K562 (cell line): ENCODE measurements around the gene KISS1R. TPM values are rescaled to one million over a fixed set of nuclear protein-coding genes. Genes with fewer than 3 reads are reported as not detected.
A peak's percentile ranks its signal among the peaks of the same experiment; 100 is the strongest.

Source experiments
- BMI1 ChIP-seq: fragments of 150-350 bp; IDR thresholded peaks from 2 replicates; pipeline ENCODE4 v1.6.1; 2014; ENCODE audit warnings: low read length
- CBX1 ChIP-seq: sonication (generic); IDR thresholded peaks from 2 replicates; pipeline ENCODE4 v1.6.1; 2016; ENCODE audit warnings: antibody characterized with exemption, low read depth, mild to moderate bottlenecking
- CBX8 ChIP-seq: fragments of 200-600 bp; sonication (generic); IDR thresholded peaks from 2 replicates; pipeline ENCODE4 v1.6.1; 2012; ENCODE audit warnings: borderline replicate concordance, mixed run types, low read depth, mild to moderate bottlenecking, moderate library complexity, mixed read lengths, low read length, control low read depth, inconsistent platforms; ENCODE audit not compliant: poor library complexity, severe bottlenecking; ENCODE audit errors: extremely low read depth
- CHD1 ChIP-seq: fragments of 200-600 bp; sonication (generic); IDR thresholded peaks from one replicate; pipeline ENCODE4 v1.6.1; 2012; ENCODE audit warnings: mild to moderate bottlenecking, moderate library complexity, low read length, inconsistent platforms
- CREM ChIP-seq: IDR thresholded peaks from 2 replicates; pipeline ENCODE4 v1.6.1; 2014; ENCODE audit warnings: antibody characterized with exemption, low read depth
- DLX4 ChIP-seq: fragments of 250-450 bp; sonication (Bioruptor Pico); IDR thresholded peaks from 2 replicates; pipeline ENCODE4 v1.6.1; 2021; ENCODE audit warnings: mild to moderate bottlenecking
- E2F3 ChIP-seq: fragments of 250-450 bp; sonication (Bioruptor Pico); IDR thresholded peaks from 2 replicates; pipeline ENCODE4 v1.4.0; 2020; ENCODE audit warnings: mild to moderate bottlenecking
- GMEB1 ChIP-seq: fragments of 250-450 bp; sonication (Bioruptor Pico); IDR thresholded peaks from 2 replicates; pipeline ENCODE4 v1.4.0; 2020; ENCODE audit warnings: mild to moderate bottlenecking
- HOXB6 ChIP-seq: fragments of 250-450 bp; sonication (Bioruptor Pico); IDR thresholded peaks from 2 replicates; pipeline ENCODE4 v1.5.1; 2022; ENCODE audit warnings: mild to moderate bottlenecking, borderline replicate concordance
- KDM1A ChIP-seq, 2 experiments: fragments of 450-650 bp; IDR thresholded peaks; 2 replicates each; pipeline ENCODE4 v1.6.1; 2016; ENCODE audit warnings: mild to moderate bottlenecking in 2 of 2
- KLF6 ChIP-seq: fragments of 250-450 bp; sonication (Bioruptor Pico); IDR thresholded peaks from 2 replicates; pipeline ENCODE4 v1.4.0; 2020; ENCODE audit warnings: mild to moderate bottlenecking, moderate library complexity, borderline replicate concordance
- NCOR1 ChIP-seq: fragments of 450-650 bp; IDR thresholded peaks from 2 replicates; pipeline ENCODE4 v1.6.1; 2016; ENCODE audit warnings: mild to moderate bottlenecking, moderate library complexity
- NRF1 ChIP-seq, 2 experiments: fragments of 450-650 bp; IDR thresholded peaks in 1 of 2; conservative IDR thresholded peaks in 1 of 2; 2 replicates each; pipeline ENCODE4 v1.6.1; 2014; ENCODE audit warnings: mild to moderate bottlenecking in 2 of 2
- PHF8 ChIP-seq: fragments of 200-600 bp; sonication (generic); IDR thresholded peaks from 2 replicates; pipeline ENCODE4 v1.6.1; 2012; ENCODE audit warnings: mixed run types, mild to moderate bottlenecking, inconsistent platforms, low read length, moderate library complexity, borderline replicate concordance
- RBM14 ChIP-seq: fragments of 200-400 bp; formaldehyde crosslinking; IDR thresholded peaks from 2 replicates; pipeline ENCODE4 v1.6.1; 2018; ENCODE audit warnings: low read depth, mild to moderate bottlenecking, low read length, moderate library complexity, borderline replicate concordance; ENCODE audit not compliant: insufficient read depth
- RNF2 ChIP-seq: sonication (generic); IDR thresholded peaks from 2 replicates; pipeline ENCODE4 v1.6.1; 2016
- TRIM24 ChIP-seq, 2 experiments: fragments of 450-650 bp; IDR thresholded peaks; 2 replicates each; pipeline ENCODE4 v1.6.1; 2016
- TRIM28 ChIP-seq: fragments of 450-650 bp; IDR thresholded peaks from 2 replicates; pipeline ENCODE4 v1.6.1; 2017
- U2AF1 ChIP-seq: fragments of 200-400 bp; formaldehyde crosslinking; optimal IDR thresholded peaks from 2 replicates; pipeline ENCODE3; 2017; ENCODE audit warnings: mild to moderate bottlenecking, low read depth, low read length, moderate library complexity
- ZNF217 ChIP-seq: sonication (generic); formaldehyde crosslinking; IDR thresholded peaks from 2 replicates; pipeline ENCODE4 v1.8.0; 2022; ENCODE audit warnings: mild to moderate bottlenecking, missing genetic modification reagents
- polyA plus RNA-seq, 8 experiments: library from polyadenylated mRNA; depleted of rRNA in 4 of 8; stranded (reverse) in 5 of 8; unstranded in 3 of 8; fragments of >200 nt; fragmentation: Nextera tagmentation in 2 of 8; fragmentation: Illumina TruSeq in 1 of 8; extraction: Ambion mirVana in 2 of 8; extraction: Trizol in 1 of 8; gene quantifications; 2 replicates each; pipeline versions ENCODE4 v1.2.1 to v1.2.3, GENCODE V29; 2011 to 2014; ENCODE audit warnings: inconsistent platforms in 1 of 8, missing spikeins in 1 of 8
- total RNA-seq, 7 experiments: library from RNA; depleted of rRNA in 6 of 7; stranded (reverse); fragments of >200 nt in 6 of 7; fragmentation: Illumina TruSeq in 2 of 7; extraction: Trizol in 2 of 7; gene quantifications; 2 replicates each; pipeline versions ENCODE4 v1.2.1 to v1.2.3, GENCODE V29; 2011 to 2021; ENCODE audit warnings: low replicate concordance in 1 of 7
- TF ChIP-seq, protein P1 (sequence below): fragments of 250-450 bp; sonication (Bioruptor Pico); IDR thresholded peaks from 2 replicates; pipeline ENCODE4 v1.5.0; 2020; ENCODE audit warnings: mild to moderate bottlenecking, borderline replicate concordance
- TF ChIP-seq, protein P2 (sequence below), 2 experiments: fragments of 450-650 bp in 1 of 2; sonication (generic) in 1 of 2; formaldehyde crosslinking in 1 of 2; IDR thresholded peaks in 1 of 2; conservative IDR thresholded peaks in 1 of 2; 2 replicates each; pipeline versions ENCODE4 v1.6.1 to v1.8.1; 2016 to 2023; ENCODE audit warnings: mild to moderate bottlenecking in 2 of 2, moderate library complexity in 2 of 2, inconsistent platforms in 1 of 2, missing genetic modification reagents in 1 of 2

The KISS1R gene
- total and polyA plus RNA-seq, 9 of the 15 experiments (the other 6 are each of a cell fraction or from before 2014, with no cell fraction given) = 0.37 to 39.4 (median 2.0) TPM

DNA sequence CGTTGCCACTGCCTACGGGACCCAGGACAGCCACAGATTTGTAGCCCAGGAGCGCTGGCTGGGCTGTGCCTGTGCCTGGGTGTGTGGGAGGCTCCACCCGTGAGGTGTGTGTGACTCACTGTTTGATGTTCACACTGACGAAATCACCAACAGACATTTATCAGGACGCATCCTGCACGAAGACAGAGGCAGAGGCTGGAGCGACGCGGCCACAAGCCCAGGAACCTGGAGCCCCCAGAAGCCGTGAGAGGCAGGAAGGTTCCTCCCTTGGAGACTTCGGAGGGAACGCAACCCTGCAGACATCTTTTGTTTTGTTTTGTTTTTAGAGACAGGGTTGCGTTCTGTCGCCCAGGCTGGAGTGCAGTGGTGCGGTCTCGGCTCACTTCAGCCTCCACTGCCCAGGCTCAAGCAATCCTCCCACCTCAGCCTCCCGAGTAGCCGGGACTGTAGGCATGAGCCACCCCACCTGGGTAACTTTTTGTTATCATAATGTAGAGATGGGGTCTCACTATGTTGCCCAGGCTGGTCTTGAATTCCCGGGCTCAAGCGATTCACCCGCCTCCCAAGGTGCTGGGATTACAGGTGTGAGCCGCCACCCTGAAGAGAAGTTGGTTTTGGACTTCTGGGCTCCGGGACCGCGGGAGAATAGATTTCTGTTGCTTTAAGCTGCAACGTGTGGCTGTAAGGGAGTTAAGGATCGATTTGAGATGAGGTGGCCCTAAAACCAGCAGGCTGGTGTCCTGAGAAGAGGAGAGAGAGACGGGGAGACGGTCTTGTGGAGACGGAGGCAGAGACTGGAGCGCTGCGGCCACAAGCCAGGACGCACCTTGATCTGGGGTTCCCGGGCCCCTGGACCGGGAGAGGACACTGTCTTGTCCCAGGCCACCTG lies 42.1 kb downstream of the KISS1R start (continued):
- TF ChIP-seq RNF2 (peak; percentile 70; the same call in 1 of the 2 replicates), CREM (peak; percentile 92), BMI1 (no peak), CBX8 (no peak), E2F3 (CRISPR knock-in tag) (0 out of 2 replicates have a peak, but pooled peaks have one; percentile 14), DLX4 (no peak), GMEB1 (CRISPR knock-in tag) (0 out of 2 replicates have a peak, but pooled peaks have one; percentile 38), U2AF1 (no peak), TRIM24 (IDR thresholded peaks at IDR 0.05) (peak in 1 of 2 experiments; percentile 63; a peak in 1 of 4 replicates), CHD1 (no peak), HOXB6 (no peak), NCOR1 (peak; percentile 10; the same call in 1 of the 2 replicates), NRF1 (conservative IDR thresholded peaks at IDR 0.05 in 1 of 2, IDR thresholded peaks at IDR 0.05 in 1 of 2) (peak in 1 of 2 experiments; percentile 54; a peak in 2 of 4 replicates), KLF6 (no peak), TRIM28 (no peak), PHF8 (no peak), CBX1 (peak; percentile 73), KDM1A (IDR thresholded peaks at IDR 0.05) (peak; percentile 62 to 78), RBM14 (no peak), ZNF217 (CRISPR knock-in tag) (no peak)
- TF ChIP-seq, protein P1, sequence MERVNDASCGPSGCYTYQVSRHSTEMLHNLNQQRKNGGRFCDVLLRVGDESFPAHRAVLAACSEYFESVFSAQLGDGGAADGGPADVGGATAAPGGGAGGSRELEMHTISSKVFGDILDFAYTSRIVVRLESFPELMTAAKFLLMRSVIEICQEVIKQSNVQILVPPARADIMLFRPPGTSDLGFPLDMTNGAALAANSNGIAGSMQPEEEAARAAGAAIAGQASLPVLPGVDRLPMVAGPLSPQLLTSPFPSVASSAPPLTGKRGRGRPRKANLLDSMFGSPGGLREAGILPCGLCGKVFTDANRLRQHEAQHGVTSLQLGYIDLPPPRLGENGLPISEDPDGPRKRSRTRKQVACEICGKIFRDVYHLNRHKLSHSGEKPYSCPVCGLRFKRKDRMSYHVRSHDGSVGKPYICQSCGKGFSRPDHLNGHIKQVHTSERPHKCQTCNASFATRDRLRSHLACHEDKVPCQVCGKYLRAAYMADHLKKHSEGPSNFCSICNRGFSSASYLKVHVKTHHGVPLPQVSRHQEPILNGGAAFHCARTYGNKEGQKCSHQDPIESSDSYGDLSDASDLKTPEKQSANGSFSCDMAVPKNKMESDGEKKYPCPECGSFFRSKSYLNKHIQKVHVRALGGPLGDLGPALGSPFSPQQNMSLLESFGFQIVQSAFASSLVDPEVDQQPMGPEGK (CRISPR knock-in tag) = no peak
- TF ChIP-seq, protein P2, sequence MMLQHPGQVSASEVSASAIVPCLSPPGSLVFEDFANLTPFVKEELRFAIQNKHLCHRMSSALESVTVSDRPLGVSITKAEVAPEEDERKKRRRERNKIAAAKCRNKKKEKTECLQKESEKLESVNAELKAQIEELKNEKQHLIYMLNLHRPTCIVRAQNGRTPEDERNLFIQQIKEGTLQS (IDR thresholded peaks at IDR 0.05) = peak; percentile 93
- TF ChIP-seq, protein P2 (CRISPR knock-in tag; conservative IDR thresholded peaks at IDR 0.05) = peak; percentile 71; the same call in 1 of the 2 replicates
